CD14-positive monocyte (primary cell): ENCODE data around the gene CARD19. TPM values are rescaled to one million over a fixed set of nuclear protein-coding genes. Genes with fewer than 3 reads are reported as not detected.
A peak's percentile ranks its signal among the peaks of the same experiment; 100 is the strongest.

Experiments used
- DNase-seq, 3 donors: peaks; one replicate each; pipeline ENCODE4 v3.0.0-alpha.2; 2011 to 2022
- H2AFZ ChIP-seq: 2 replicates; pipeline ENCODE4 v1.6.0; 2012; ENCODE audit warnings: mild to moderate bottlenecking, low read depth, low read length, inconsistent platforms; ENCODE audit not compliant: insufficient read depth, poor library complexity, severe bottlenecking
- H3K27ac ChIP-seq, 2 donors: 1 replicate in 1 of 2; 2 replicates in 1 of 2; pipeline ENCODE4 v1.5.1; 2012 to 2013; ENCODE audit warnings: low read length in 2 of 2, control low read depth in 1 of 2, inconsistent platforms in 1 of 2, low read depth in 1 of 2, mild to moderate bottlenecking in 1 of 2
- H3K27me3 ChIP-seq, 2 donors: one replicate each; pipeline versions ENCODE4 v1.6.0 to v1.6.1; 2011 to 2013; ENCODE audit warnings: low read length in 2 of 2; ENCODE audit not compliant: control insufficient read depth in 2 of 2, insufficient read depth in 2 of 2
- H3K36me3 ChIP-seq, 2 donors: replicated peaks in 1 of 2; 1 replicate in 1 of 2; 2 replicates in 1 of 2; pipeline versions ENCODE4 v1.5.1 to v1.6.1; 2012 to 2013; ENCODE audit warnings: low read length in 2 of 2, control low read depth in 1 of 2, inconsistent platforms in 1 of 2, mild to moderate bottlenecking in 1 of 2; ENCODE audit not compliant: insufficient read depth in 2 of 2, control insufficient read depth in 1 of 2
- H3K4me1 ChIP-seq, 2 donors: 1 replicate in 1 of 2; 2 replicates in 1 of 2; pipeline versions ENCODE4 v1.5.1 to v1.6.1; 2012 to 2013; ENCODE audit warnings: low read length in 2 of 2, control low read depth in 1 of 2, inconsistent platforms in 1 of 2, mild to moderate bottlenecking in 1 of 2, moderate library complexity in 1 of 2; ENCODE audit not compliant: insufficient read depth in 2 of 2, control insufficient read depth in 1 of 2
- H3K4me2 ChIP-seq: replicated peaks from 2 replicates; pipeline ENCODE3; 2012; ENCODE audit warnings: low read length, moderate library complexity, mild to moderate bottlenecking; ENCODE audit not compliant: poor library complexity, severe bottlenecking; ENCODE audit errors: extremely low read depth
- H3K4me3 ChIP-seq, 3 experiments: fragments of 200-600 bp in 1 of 3; sonication (generic) in 1 of 3; replicated peaks in 1 of 3; 1 replicate in 2 of 3; 2 replicates in 1 of 3; pipeline ENCODE4 v1.5.1; 2011 to 2013; ENCODE audit warnings: low read length in 3 of 3, mild to moderate bottlenecking in 3 of 3, control low read depth in 2 of 3, low read depth in 2 of 3, inconsistent platforms in 1 of 3, moderate library complexity in 1 of 3
- H3K79me2 ChIP-seq: 2 replicates; pipeline ENCODE4 v1.6.0; 2012; ENCODE audit warnings: mild to moderate bottlenecking, control low read depth, inconsistent platforms, low read length, moderate library complexity; ENCODE audit not compliant: insufficient read depth
- H3K9ac ChIP-seq: 2 replicates; pipeline ENCODE4 v1.6.0; 2017; ENCODE audit warnings: low read length, mild to moderate bottlenecking; ENCODE audit not compliant: insufficient read depth, poor library complexity, severe bottlenecking
- H3K9me3 ChIP-seq, 2 donors: replicated peaks in 1 of 2; 1 replicate in 1 of 2; 2 replicates in 1 of 2; pipeline versions ENCODE4 v1.5.1 to v1.6.1; 2012 to 2013; ENCODE audit warnings: low read length in 2 of 2, control low read depth in 1 of 2; ENCODE audit not compliant: control insufficient read depth in 1 of 2, insufficient read depth in 1 of 2
- H4K20me1 ChIP-seq: 2 replicates; pipeline ENCODE4 v1.6.0; 2012; ENCODE audit warnings: mild to moderate bottlenecking, low read length, control low read depth, moderate library complexity; ENCODE audit not compliant: insufficient read depth
- H3K27ac Mint-ChIP-seq, 7 donors: one replicate each; pipeline ENCODE4 v1.8.0; 2020; ENCODE audit warnings: mild to moderate bottlenecking in 7 of 7, mixed read lengths in 7 of 7, moderate library complexity in 6 of 7, inconsistent platforms in 2 of 7
- H3K27me3 Mint-ChIP-seq, 3 donors: one replicate each; pipeline ENCODE4 v1.8.0; 2021 to 2022; ENCODE audit warnings: low read depth in 3 of 3, mild to moderate bottlenecking in 3 of 3, mixed read lengths in 3 of 3, moderate library complexity in 3 of 3, inconsistent platforms in 1 of 3
- H3K36me3 Mint-ChIP-seq, 2 donors: one replicate each; pipeline ENCODE4 v1.8.0; 2020; ENCODE audit warnings: mixed read lengths in 2 of 2, inconsistent platforms in 1 of 2, mild to moderate bottlenecking in 1 of 2
- H3K4me1 Mint-ChIP-seq: one replicate; pipeline ENCODE4 v1.8.0; 2020; ENCODE audit warnings: mild to moderate bottlenecking, mixed read lengths
- H3K4me3 Mint-ChIP-seq, 2 donors: one replicate each; pipeline ENCODE4 v1.8.0; 2020; ENCODE audit warnings: mild to moderate bottlenecking in 2 of 2, mixed read lengths in 2 of 2, moderate library complexity in 1 of 2
- H3K9me3 Mint-ChIP-seq, 7 donors: one replicate each; pipeline ENCODE4 v1.8.0; 2020 to 2022; ENCODE audit warnings: mixed read lengths in 7 of 7, mild to moderate bottlenecking in 6 of 7, moderate library complexity in 6 of 7, inconsistent platforms in 2 of 7
- CTCF ChIP-seq: fragments of 200-600 bp; IDR thresholded peaks from one replicate; pipeline ENCODE4 v1.8.0; 2022; ENCODE audit warnings: antibody characterized with exemption, mild to moderate bottlenecking
- WGBS: methylation state at CpG from one replicate; pipeline ENCODE4 v1.1.5; 2013; ENCODE audit warnings: missing lambda C conversion rate; ENCODE audit not compliant: insufficient coverage; 5-methylcytosine and 5-hydroxymethylcytosine counted together
- intact Hi-C, 2 donors: fragments of 100-400 bp; cut with micrococcal nuclease; formaldehyde crosslinking; loops; one replicate each; pipeline versions ENCODE4 v1.15.0 to v1.15.1; 2023
- polyA plus RNA-seq, 3 donors: library from polyadenylated mRNA; depleted of rRNA in 1 of 3; unstranded in 2 of 3; stranded (reverse) in 1 of 3; fragments of 300-500 nt in 2 of 3; fragments of >200 nt in 1 of 3; fragmentation: Illumina TruSeq in 2 of 3; gene quantifications; 1 replicate in 2 of 3; 2 replicates in 1 of 3; pipeline ENCODE4 v1.2.3, GENCODE V29; 2012 to 2021

Gene CARD19
- polyA plus RNA-seq, 3 donors: 130 to 506 (median 137) TPM

- Histone ChIP-seq H3K79me2 (peaks cover 23% of the 10 kb centered on the region), H2AFZ (no peak overlapping the region), H3K4me3 (no peak overlapping the region), H3K9ac (no peak overlapping the region), H3K9me3 (no peaks in the 10 kb centered on the region), H3K27ac (no peak overlapping the region), H3K4me2 (no peak overlapping the region), H4K20me1 (peaks cover 5% of the 10 kb centered on the region), H3K36me3 (no peaks in the 10 kb centered on the region), H3K27me3 (no peaks in the 10 kb centered on the region), H3K4me1 (peaks cover 27 to 35% of the 10 kb centered on the region in 2 donors)
- intact Hi-C loops: no loop called here
- DNase-seq: no peak
- peaks cover 38% of the 10 kb centered on the region for H3K4me1 Mint-ChIP-seq
- H3K9me3 Mint-ChIP-seq: peaks cover 0 to 2% (median 0%) of the 10 kb centered on the region in 7 donors
- no peak for TF ChIP-seq CTCF
- no peak overlapping the region for H3K4me3 Mint-ChIP-seq
- WGBS: 100% methylated on average over 1 of the region's 3 CpGs
- H3K36me3 Mint-ChIP-seq: peaks cover 14 to 30% of the 10 kb centered on the region in 2 donors
- H3K27me3 Mint-ChIP-seq: peaks cover 0 to 3% (median 2%) of the 10 kb centered on the region in 3 donors
- peak overlapping the region in 2 of 7 donors; percentile 10 to 43 for H3K27ac Mint-ChIP-seq
Observed at GRCh38 chr9:93066978-93067603, 28.9 kb upstream of the CARD19 start.

- H3K4me3 Mint-ChIP-seq: no peak overlapping the region
Observed at GRCh38 chr9:93068956-93069355, 27.1 kb upstream of the CARD19 start.

More at GRCh38 chr9:93068956-93069355, 27.1 kb upstream of the CARD19 start:
- H3K27ac Mint-ChIP-seq: no peak overlapping the region
- Histone ChIP-seq H3K27me3 (no peaks in the 10 kb centered on the region), H3K4me2 (no peak overlapping the region), H4K20me1 (peaks cover 9% of the 10 kb centered on the region), H3K9ac (no peak overlapping the region), H3K79me2 (peaks cover 7% of the 10 kb centered on the region), H2AFZ (no peak overlapping the region), H3K27ac (no peak overlapping the region), H3K9me3 (no peaks in the 10 kb centered on the region), H3K4me1 (peaks cover 21 to 22% of the 10 kb centered on the region in 2 donors), H3K36me3 (no peaks in the 10 kb centered on the region), H3K4me3 (no peak overlapping the region)
- H3K9me3 Mint-ChIP-seq: peaks cover 0 to 2% (median 0%) of the 10 kb centered on the region in 7 donors
- intact Hi-C loops: no loop called here
- no peak for TF ChIP-seq CTCF
- H3K4me1 Mint-ChIP-seq: peaks cover 29% of the 10 kb centered on the region
- H3K27me3 Mint-ChIP-seq: peaks cover 0 to 2% (median 2%) of the 10 kb centered on the region in 3 donors
- no peak for DNase-seq
- peaks cover 12 to 25% of the 10 kb centered on the region in 2 donors for H3K36me3 Mint-ChIP-seq
- no CpG with 5 or more reads among the region's 4 CpGs for WGBS
